Measurements from ENCODE around the gene LRP5.
A peak's percentile ranks its signal among the peaks of the same experiment; 100 is the strongest.
"Not testable (repeated sequence)": the region's sequence is repeated elsewhere in the genome, so short reads cannot be mapped to it uniquely, and the experiment has no call there.

Gene LRP5

DNA sequence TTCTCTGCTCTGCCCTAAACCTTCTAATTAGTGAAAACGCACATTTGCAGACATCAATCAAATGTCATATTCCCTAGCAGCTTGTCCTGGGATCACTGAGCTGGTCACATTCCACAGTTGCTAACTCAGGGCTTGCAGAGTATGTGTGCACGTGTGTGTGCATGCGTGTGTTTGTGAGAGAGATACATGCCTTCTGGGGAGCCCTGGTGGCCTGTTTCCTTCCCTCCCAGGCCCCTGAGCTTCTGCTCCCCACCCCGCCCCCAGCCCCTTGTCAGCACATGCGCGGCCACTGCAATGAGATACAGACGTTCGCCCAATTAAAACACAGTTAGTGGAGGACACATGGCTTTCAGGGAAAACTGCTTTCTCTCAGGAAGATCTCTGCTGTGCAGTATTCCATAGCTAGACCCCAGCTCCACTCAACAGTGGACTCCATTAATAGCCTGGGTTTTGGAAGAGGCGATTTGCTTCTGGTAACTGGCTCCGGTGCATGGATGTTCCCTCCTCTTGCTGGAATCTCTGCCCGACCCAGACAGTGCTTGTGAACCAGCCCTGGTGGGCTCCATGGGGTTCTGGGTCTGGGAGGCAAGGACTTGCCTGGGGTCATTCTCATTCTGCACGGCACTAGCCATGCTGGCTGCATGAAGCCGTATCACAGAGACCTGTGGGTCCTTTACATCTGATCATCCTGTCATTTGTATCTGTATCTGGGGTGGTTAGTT, 17.7 kb downstream of the LRP5 start:
- no peak for DNase-seq

DNA sequence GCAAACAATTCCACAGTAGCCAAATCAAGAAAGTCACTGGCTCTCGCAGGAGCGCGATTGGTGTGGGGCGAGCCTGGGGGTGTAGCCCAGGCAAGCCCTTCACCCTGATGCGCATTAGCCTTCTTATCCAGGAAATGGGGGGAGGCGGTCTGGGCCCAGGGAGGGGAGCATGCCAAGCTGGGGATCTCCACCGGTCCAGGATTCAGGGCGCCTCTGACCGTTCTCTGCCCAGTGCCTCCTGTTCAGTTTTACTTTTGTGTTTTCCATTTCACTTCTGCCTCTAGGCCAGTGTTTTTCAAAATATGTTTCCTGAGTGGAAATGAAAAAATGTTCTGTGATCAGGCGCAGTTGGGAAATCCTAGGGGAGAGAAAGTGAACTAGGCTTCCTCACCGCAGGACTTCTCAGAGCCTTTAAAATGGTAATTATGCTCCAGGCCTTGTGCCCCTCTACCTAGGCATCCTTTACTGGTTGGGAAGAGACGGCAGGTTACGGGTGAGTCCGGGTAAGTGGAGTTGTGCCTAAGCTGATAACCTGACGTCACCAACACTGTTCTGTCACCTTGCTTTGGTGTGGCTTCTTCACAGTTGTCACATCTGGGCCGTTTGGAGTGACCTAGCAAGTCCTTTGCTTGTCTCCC, 18.4 kb downstream of the LRP5 start:
- no peak for DNase-seq

DNA sequence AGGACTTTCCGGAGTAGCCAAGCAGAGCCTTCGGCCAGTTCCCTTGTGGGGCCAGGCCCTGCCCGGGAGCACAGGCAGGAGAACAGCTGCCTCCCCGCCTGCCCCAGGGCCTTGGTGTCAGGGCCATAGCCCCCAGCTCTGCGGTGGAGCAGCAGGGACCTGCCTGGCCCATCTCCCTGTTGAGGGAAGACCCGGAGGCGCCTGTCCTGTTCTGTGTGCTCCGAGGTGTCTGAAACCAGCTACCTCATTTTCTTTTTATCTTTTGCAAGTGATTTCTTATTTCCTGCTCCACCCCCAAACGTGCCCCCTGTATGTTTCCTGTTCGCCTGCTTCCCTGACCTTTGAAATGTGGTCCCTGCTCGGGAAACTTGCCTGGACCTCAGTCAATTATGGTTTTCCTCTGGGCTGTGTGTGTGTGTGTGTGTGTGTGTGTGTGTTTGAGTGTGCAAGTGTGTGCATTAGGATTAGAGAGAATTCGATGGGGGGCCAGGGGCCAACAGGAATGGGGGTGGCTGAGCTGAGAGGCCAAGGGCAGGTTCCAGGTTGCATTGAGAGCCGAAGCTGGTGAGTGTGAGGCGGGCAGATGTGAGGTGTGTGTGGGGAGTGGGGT, 19.1 kb downstream of the LRP5 start:
- no peak for DNase-seq

DNA sequence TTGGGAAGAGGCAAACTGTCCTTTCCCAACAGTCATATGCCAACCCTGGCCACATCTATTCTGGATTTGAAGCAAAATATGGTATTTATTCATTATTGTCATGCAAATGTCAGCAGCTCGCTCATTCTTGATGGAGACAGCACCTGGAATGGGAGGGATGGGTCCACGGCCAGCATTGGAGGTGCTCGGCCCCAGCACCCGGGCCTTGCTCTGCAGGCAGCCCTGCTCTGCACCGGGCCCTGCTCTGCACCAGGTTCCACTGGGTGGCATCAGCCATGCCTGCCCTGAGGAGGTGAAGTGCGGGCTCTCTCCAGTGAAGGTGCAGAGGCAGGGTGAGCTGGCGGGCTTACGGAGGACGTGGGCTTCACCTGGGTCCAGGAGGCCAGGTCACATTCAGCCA, 19.8 kb downstream of the LRP5 start:
- no peak for DNase-seq

DNA sequence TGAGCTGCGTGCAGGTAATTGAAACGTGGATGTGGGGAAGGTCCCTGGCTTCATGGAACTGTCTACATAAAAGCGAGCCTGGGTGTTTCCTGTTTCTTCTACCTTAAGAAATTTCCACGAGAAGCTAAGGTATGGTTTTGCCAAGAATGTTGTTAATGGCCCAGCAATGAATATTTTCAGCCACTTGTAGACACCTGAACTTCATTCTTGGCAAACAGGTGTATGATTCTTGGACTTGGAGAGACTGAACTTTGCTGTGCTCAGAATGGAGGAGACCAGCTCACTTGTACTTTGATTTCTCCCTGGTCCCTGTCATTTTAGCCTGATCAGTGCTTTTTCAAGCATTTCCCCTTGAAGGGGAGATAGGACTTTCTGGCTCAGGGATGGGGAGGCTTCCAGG, 20.8 kb downstream of the LRP5 start:
- no peak for DNase-seq

DNA sequence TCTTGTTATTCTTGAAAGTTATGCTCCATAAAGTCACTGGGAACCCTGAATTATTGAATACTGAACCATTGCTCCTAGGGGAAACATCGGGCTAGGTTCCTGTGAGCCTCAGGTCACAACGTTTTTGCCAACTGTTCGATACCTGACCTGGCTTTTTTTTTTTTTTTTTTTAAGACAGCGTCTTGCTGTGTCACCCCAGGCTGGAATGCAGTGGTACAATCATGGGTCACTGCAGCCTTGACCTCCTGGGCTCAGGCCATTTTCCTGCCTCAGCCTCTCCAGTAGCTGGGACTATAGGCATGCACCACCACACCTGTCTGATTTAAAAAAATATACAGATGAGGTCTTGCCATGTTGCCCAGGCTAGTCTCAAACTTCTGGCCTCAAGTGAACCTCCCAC, 22.5 kb downstream of the LRP5 start:
- no peak for DNase-seq

DNA sequence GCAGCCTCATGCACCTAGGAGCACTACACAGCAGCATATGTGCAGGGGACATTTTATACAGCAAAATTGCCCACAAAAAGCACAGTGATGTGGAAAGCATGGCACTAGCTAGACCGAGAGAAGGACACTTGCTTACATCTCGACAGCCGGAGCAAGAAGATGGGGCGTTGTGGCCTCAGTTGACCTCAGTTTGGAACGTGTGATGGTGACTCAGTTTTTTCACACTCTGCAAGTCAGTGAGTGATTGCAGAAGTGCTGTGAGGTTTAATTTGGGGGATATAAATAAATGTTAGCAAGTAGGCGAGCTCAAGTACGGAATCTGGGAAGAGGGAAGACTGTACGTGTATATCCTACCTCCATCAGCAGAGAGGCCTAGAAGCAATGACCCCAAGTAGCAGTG, 23.3 kb downstream of the LRP5 start:
- no peak for DNase-seq

DNA sequence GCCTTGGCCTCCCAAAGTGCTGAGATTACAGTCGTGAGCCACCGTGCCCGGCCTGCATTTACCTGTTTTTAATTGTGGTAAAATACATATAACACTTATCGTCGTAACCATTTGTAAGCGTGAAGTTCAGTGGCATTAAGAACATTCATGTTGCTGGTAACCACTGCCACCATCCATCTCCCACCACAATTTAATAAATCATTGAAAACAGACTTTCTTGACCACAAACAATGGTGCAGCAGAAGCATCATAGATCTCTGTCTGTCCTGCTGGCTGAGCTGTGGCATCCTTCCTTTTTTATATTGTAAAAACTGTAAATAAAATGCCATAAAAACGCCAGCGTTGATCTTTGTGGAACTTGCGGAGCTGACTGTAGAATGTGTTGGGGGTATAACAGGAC, 24.3 kb downstream of the LRP5 start:
- no peak for DNase-seq

DNA sequence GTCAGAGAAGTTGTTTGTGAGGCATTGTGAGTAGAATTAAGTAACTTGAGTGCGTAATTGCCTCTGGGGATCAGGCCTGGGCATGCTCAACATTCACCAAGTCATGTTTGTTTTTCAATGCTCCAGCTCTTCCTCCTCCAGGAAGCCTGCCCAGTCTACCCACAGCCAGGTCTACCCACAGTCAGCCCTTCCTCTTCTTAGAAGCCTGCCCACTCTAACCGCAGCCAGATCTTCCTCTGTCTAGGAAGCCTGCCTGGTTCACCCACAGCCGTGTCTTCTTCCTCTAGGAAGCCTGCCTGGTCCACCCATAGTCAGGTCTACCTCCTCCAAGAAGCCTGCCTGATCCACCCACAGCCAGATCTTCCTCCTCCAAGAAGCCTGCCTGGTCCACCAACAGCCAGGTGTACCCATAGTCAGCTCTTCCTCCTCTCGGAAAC, 25.0 kb downstream of the LRP5 start:
- DNase-seq: peak; percentile 10

DNA sequence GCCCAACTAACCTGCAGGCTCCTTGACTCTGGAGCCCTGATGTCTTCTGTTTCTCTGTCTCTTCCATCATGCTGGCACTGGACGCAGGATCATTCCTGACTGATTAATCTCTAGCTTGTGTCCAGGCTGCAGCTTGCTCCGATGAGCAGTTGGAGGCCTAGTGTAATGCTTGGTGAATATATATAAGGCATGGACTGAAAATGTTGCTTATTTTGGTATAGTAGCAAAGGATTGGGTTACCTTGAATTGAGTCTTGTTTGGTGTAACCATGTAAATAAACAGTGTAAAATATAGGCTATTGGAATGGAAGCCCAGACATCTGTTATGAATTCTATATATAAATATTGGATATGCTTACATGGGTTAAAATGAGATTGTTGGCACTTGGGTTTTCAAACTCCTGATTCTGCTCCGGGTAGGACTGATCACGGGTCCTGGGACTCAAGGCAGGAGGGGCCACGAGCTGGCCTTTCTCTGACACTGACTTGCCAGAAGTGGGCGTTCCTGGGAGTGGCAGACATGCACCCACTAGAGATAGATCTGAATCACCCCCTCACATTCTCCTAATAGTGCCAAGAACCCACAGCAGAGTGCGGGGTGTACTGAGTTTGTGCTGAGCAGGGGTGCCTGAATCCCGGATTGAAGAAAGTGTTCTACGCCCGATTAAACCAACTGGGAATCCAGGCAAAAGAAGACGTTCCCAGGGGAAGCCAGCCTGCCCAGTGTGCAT, 25.8 kb downstream of the LRP5 start:
- peak; percentile 44 for DNase-seq

DNA sequence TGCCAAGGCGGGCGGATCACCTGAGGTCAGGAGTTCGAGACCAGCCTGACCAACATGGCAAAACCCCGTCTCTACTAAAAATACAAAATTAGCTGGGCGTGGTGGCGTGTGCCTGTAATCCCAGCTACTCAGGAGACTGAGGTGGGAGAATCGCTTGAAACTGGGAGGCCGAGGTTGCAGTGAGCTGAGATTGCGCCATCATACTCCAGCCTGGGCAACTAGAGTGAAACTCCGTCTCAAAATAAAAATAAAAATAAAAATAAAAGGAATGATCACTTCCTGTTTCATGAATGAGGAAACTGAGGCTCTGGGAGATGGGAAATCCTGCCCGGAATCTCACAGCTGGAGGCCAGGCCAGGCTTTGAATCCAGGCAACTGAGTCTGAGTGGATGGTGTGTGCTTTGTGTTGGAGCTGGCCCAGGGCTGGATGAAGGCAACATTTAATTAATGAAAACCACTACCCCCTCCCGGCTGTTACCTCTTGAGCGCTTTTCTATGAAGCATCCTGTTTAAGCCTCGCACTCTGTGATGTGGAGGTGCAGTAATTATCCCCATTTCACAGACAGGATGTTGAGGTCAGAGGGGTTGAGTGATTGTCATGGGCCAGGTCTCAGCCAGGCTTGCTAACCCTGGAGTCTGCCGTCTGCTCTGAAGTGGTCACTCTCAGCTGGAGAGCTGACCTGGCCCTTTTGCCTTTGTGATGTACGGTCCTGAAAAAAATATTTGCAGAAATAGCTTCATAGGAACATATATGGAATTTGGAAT, 27.8 kb downstream of the LRP5 start:
- no peak for DNase-seq

DNA sequence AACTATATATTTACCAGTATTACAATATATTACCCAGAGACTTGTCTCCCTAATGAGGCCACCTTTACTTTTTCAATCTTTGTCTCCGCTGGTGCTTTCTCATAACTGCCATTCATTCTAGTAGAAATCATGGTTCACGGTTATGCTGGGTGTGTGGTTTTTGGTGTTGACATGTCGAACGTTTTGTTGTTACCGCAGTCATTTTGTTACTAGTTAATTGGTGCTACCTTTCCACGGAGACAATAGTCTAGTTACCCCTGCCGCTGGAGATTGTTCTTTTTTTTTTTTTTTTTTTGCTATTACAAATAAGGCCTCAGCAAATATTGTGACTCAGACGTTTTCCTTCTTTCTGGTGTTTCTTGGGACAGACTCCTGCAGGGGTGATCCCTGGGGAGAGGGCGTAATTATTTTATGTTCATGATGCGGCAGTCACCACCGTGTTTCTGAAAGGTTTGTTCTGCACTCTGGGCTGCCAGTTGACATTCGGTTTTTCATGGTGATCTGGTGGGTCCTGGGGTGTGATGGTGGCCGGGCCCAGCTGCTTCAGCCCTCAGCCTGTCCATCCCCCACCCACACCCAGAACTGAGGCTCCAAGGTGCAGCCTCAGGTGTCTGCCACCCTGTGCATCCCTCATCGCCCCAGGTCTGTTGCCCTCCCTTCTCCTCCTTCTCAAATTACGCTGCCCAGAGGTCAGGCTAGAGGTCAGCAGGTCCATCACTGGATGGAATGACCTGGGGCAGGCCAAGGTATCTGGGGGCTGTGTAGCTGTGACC, 28.6 kb downstream of the LRP5 start:
- DNase-seq: no peak

DNA sequence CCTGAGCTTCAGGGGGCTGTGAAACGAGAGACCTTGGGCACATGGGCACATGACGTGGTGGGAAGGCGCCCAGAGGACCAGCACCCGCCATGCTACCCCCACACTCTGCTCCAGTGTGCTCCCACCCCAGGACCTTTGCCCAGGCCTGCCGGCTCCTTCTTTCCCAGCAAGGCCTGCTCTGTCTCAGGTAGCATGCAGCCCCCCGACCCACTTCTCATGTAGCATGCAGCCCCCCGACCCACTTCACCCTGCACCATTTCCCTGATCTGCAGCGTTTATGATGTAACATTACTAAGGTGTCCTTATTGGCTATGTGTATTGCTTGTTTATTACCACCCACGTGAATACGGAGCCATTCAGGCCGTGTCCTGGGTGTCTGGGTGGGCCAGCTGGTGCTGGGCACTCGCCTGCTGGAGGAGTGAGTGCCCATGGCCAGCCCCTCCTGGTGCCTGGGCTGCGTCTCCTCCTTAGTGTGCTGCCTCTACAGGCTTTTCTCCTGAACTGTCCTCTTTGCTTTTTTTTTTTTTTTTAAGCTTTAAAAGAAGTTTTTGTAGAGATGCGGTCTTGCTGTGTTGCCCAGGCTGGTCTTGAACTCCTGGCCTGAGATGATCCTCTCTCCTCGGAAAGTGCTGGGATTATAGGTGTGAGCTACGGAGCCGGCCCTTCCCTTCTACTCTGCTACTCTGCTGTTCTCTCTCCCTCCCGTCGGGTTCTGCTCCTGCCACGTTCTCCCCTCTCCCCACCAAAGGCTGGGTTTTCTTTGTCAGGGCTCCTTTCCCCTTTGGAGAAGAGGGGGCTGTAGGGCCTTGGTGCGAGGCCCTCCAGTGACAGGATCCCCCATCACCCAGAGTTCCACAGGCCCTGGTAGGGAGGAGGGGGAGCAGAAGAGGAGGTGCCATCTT, 29.4 kb downstream of the LRP5 start:
- DNase-seq: no peak

DNA sequence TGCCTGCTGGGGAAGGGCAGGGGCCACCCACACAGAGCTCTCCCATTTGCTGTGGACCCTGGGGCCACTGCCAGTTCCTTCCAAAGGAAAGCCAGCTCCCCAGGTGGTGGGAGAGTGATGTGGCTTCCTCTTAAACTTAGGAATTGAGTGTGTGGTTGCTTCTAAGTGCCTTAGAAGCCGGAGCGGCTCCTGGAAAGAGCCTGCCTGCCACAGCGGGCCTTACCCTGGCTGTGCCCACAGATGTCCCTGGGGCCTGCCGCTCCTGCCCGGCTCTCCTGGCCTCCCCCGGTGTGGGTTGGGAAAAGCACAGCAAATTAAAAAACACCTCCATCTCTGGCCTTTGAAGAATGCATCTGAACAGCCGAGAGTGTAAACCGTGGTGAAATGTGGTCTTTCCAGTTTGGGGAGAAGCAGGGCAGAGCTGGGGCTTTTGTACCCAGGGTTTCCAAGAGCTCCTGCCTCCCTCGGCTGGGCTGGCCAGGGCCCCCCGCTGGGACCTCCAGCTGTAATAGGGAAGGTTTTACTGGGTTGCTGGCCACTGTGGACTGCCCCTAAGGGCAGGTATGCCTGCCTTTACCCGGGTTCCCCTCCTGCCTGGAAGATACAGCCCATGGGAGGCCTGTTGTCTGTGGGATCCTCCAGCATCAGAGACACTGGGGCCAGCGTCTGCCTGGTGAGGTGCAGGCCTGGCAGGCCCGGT, 30.2 kb downstream of the LRP5 start:
- DNase-seq: no peak

DNA sequence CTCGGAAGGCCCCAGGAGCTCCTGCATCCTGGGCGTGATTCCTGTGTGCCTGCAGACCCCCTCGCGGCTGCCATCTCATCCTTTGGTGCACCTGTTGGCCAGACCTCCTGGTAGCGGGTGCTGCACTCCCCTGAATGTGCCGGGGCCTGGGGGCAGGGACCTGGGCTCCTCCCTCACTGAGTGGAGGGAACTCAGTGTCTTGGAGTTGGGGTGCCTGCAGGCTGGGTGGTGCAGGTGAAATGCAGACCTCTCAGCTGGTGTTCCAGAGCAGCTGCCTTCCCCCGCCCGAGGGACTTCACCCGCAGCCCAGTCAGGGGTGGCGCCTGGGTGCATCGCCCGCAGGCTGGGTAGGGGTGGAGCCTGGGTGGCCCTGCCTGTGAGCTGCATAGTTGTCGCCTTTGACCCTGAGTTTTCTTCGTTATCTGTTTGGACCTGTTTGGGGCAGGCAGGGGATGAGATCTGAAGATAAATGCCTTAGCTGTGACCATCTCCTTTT, 31.4 kb downstream of the LRP5 start:
- DNase-seq: no peak

DNA sequence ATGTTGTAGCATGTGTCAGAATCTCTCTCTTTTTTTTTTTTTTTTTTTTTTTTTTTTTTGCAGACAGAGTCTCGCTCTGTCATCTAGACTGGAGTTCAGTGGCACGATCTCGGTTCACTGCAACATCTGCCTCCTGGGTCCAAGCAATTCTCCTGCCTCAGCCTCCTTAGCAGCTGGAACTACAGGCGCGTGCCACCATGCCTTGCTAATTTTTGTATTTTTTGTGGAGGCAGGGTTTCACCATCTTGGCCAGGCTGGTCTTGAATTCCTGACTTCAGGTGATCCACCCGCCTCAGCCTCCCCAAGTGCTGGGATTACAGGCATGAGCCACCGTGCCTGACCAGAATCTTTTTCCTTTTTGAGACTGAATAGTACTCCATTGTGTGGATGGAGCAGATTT, 32.4 kb downstream of the LRP5 start:
- DNase-seq: not testable (repeated sequence)

DNA sequence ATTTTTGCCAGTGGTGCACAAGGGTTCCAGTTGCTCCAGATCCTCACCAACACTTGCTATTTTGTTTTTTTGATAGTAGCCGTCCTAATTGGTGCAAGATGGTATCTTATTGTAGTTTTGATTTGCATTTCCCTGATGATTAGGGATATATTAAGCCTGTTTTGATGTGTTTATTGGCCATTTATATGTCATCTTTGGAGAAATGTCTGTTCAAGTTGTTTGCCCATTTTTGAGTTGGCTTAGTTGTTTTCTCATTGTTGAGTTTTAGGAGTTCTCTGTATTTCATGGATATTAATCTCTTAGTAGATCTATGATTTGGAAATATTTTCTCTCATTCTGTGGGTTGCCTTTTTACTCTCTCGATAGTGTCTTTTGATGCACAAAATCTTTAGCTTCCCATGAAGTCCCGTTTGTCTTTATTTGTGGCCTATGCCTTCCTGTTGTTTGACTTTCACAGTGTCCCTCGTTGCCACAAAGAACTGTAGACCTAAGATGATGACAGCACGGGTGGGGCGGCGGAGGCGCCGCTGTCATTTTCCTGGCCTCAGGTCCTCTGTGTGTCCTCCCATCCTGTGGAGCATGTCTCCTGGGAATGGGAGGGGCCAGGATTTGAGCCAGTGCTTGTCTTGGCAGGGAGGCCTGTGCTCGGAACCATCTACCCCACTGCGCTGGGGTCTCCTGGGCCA, 33.5 kb downstream of the LRP5 start:
- no peak for DNase-seq

DNA sequence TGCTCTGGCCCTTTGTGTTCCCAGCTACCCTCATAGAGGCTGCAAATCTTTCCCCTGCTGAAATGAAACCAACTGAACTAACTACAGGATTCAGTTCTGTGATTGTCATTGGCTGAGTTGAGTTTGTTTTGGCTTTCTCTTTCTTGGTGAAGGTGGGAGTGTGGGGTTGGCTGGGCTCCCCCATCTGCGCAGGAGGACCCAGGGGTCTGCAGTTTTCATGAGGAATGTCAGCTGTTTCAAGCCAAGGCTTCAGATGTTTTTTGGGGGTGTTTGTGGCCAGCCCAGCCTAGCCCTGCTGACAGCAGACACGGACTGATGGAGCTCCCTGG, 34.0 kb downstream of the LRP5 start:
- no peak for DNase-seq

DNA sequence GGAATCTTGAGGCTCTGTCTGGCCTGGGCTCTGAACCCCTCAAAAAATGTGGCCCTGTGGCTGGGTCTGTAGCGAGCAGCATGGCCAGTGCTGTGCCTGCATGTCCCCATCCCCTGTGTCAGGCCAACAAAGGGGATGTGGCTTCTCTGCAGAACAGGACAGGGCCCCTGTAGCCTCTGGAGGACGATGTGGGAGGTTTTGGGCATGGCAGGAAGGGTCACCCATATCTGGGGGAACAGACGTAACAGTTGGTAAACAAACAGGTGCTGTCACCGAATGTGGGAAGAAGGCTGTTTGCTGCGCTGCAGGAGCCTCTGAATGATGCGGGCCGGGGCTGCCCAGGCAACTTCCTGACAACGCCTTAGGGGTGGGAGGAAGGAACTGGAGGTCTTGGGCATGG, 35.0 kb downstream of the LRP5 start:
- no peak for DNase-seq

DNA sequence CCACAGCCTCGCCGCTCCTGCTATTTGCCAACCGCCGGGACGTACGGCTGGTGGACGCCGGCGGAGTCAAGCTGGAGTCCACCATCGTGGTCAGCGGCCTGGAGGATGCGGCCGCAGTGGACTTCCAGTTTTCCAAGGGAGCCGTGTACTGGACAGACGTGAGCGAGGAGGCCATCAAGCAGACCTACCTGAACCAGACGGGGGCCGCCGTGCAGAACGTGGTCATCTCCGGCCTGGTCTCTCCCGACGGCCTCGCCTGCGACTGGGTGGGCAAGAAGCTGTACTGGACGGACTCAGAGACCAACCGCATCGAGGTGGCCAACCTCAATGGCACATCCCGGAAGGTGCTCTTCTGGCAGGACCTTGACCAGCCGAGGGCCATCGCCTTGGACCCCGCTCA, 35.5 kb downstream of the LRP5 start:
- no peak for DNase-seq
